Neural cell (in vitro differentiated cells): ENCODE measurements around the gene RGS17. TPM values are rescaled to one million over a fixed set of nuclear protein-coding genes. Genes with fewer than 3 reads are reported as not detected.

ENCODE experiments used
- H2AFZ ChIP-seq: fragments of 200-600, 300-800 bp; sonication (generic), shearing (Covaris generic); 2 replicates; pipeline ENCODE4 v1.6.0; 2014; ENCODE audit warnings: low read depth, mild to moderate bottlenecking, antibody characterized with exemption, low read length, moderate library complexity
- H3F3A ChIP-seq: fragments of 200-600 bp; shearing (Covaris generic); 2 replicates; pipeline ENCODE4 v1.6.1; 2016; ENCODE audit warnings: mild to moderate bottlenecking, moderate library complexity, mixed read lengths, antibody characterized with exemption, low read length; ENCODE audit not compliant: insufficient read depth, poor library complexity, severe bottlenecking
- H3K27ac ChIP-seq: fragments of 200-600, 300-800 bp; sonication (generic), shearing (Covaris generic); 2 replicates; pipeline ENCODE4 v1.5.1; 2014; ENCODE audit warnings: mild to moderate bottlenecking, low read length, moderate library complexity
- H3K27me3 ChIP-seq: fragments of 300-800, 200-600 bp; sonication (generic), shearing (Covaris generic); 2 replicates; pipeline ENCODE4 v1.6.0; 2014; ENCODE audit warnings: mild to moderate bottlenecking, low read depth, low read length, moderate library complexity; ENCODE audit not compliant: insufficient read depth
- H3K36me3 ChIP-seq: fragments of 300-800, 200-600 bp; sonication (generic), shearing (Covaris generic); 2 replicates; pipeline ENCODE4 v1.5.1; 2014; ENCODE audit warnings: mild to moderate bottlenecking, antibody characterized with exemption, low read length, moderate library complexity; ENCODE audit not compliant: insufficient read depth
- H3K4me2 ChIP-seq: fragments of 300-800, 200-600 bp; sonication (generic), shearing (Covaris generic); 2 replicates; pipeline ENCODE4 v1.6.0; 2014; ENCODE audit warnings: mild to moderate bottlenecking, low read length
- H3K4me3 ChIP-seq: fragments of 300-800, 200-600 bp; sonication (generic), shearing (Covaris generic); 2 replicates; pipeline ENCODE4 v1.5.1; 2014; ENCODE audit warnings: mild to moderate bottlenecking, low read length, moderate library complexity
- H3K79me2 ChIP-seq: fragments of 200-600 bp; shearing (Covaris generic); replicated peaks from 2 replicates; pipeline ENCODE4 v1.6.0; 2014; ENCODE audit warnings: mild to moderate bottlenecking, low read length, moderate library complexity; ENCODE audit not compliant: insufficient read depth
- H3K9ac ChIP-seq: fragments of 300-800, 200-600 bp; sonication (generic), shearing (Covaris generic); 2 replicates; pipeline ENCODE4 v1.6.1; 2016; ENCODE audit warnings: mild to moderate bottlenecking, low read length, mixed read lengths
- H3K9me2 ChIP-seq: fragments of 200-600 bp; shearing (Covaris generic); 2 replicates; pipeline ENCODE4 v1.6.1; 2016; ENCODE audit warnings: mild to moderate bottlenecking, low read length, mixed read lengths; ENCODE audit not compliant: insufficient read depth
- H3K9me3 ChIP-seq: fragments of 200-600, 300-800 bp; sonication (generic), shearing (Covaris generic); 2 replicates; pipeline ENCODE4 v1.6.1; 2016; ENCODE audit warnings: mild to moderate bottlenecking, mixed run types, low read length, moderate library complexity, mixed read lengths
- H4K20me1 ChIP-seq: fragments of 200-600 bp; shearing (Covaris generic); 2 replicates; pipeline ENCODE4 v1.6.1; 2016; ENCODE audit warnings: mild to moderate bottlenecking, mixed run types; ENCODE audit not compliant: insufficient read depth
- CTCF ChIP-seq: fragments of 450-650 bp; IDR thresholded peaks from 2 replicates; pipeline ENCODE4 v1.5.1; 2014; ENCODE audit warnings: antibody characterized with exemption, mild to moderate bottlenecking, moderate library complexity; ENCODE audit not compliant: poor library complexity, severe bottlenecking
- EP300 ChIP-seq: fragments of 450-650 bp; conservative IDR thresholded peaks from 2 replicates; pipeline ENCODE4 v1.6.1; 2014; ENCODE audit warnings: antibody characterized with exemption, mild to moderate bottlenecking, moderate library complexity; ENCODE audit not compliant: poor library complexity, severe bottlenecking
- EZH2 ChIP-seq: fragments of 200-600, 300-800 bp; shearing (Covaris generic), sonication (generic); IDR thresholded peaks from 2 replicates; pipeline ENCODE4 v1.6.1; 2014; ENCODE audit warnings: antibody characterized with exemption, low read length, borderline replicate concordance, mild to moderate bottlenecking; ENCODE audit not compliant: insufficient read depth, poor library complexity, severe bottlenecking
- MXI1 ChIP-seq: fragments of 450-650 bp; conservative IDR thresholded peaks from 2 replicates; pipeline ENCODE4 v1.6.1; 2014; ENCODE audit warnings: antibody characterized with exemption, mild to moderate bottlenecking; ENCODE audit not compliant: poor library complexity, severe bottlenecking
- POLR2AphosphoS5 ChIP-seq: IDR thresholded peaks from 2 replicates; pipeline ENCODE4 v1.6.1; 2012
- RAD21 ChIP-seq: fragments of 450-650 bp; conservative IDR thresholded peaks from 2 replicates; pipeline ENCODE4 v1.6.1; 2014; ENCODE audit warnings: antibody characterized with exemption, mild to moderate bottlenecking, moderate library complexity
- REST ChIP-seq: IDR thresholded peaks from 2 replicates; pipeline ENCODE4 v1.6.1; 2012; ENCODE audit warnings: borderline replicate concordance
- SMC3 ChIP-seq: fragments of 450-650 bp; conservative IDR thresholded peaks from 2 replicates; pipeline ENCODE4 v1.6.1; 2014; ENCODE audit warnings: antibody characterized with exemption, mild to moderate bottlenecking, moderate library complexity; ENCODE audit not compliant: poor library complexity
- TAF1 ChIP-seq: IDR thresholded peaks from 2 replicates; pipeline ENCODE4 v1.6.1; 2012; ENCODE audit warnings: low read depth
- polyA plus RNA-seq: library from polyadenylated mRNA; depleted of rRNA; stranded (reverse); fragments of >200 nt; gene quantifications from 2 replicates; pipeline ENCODE4 v1.2.3, GENCODE V29; 2014

Gene RGS17
- polyA plus RNA-seq, 1 donor from 2014 or later = 44.9 TPM

- Histone ChIP-seq H3K4me2 (no peak overlapping the region), H3K27ac (no peak overlapping the region), H3K4me3 (no peak overlapping the region), H2AFZ (no peak overlapping the region), H3F3A (no peaks in the 10 kb centered on the region), H3K36me3 (no peaks in the 10 kb centered on the region), H3K9me3 (no peaks in the 10 kb centered on the region), H3K9ac (no peak overlapping the region), H3K79me2 (no peaks in the 10 kb centered on the region), H4K20me1 (no peaks in the 10 kb centered on the region), H3K27me3 (no peaks in the 10 kb centered on the region), H3K9me2 (no peaks in the 10 kb centered on the region)
- TF ChIP-seq RAD21 (no peak), CTCF (no peak), SMC3 (no peak), EP300 (no peak), MXI1 (no peak), REST (no peak), POLR2AphosphoS5 (no peak), EZH2 (no peak), TAF1 (no peak)
Measured at GRCh38 chr6:153167061-153167891, 36.2 kb upstream of the RGS17 start.

GRCh38 chr6:153162646-153163045, 31.6 kb upstream of the RGS17 start:
- Histone ChIP-seq H3K36me3 (no peaks in the 10 kb centered on the region), H2AFZ (no peak overlapping the region)

More at GRCh38 chr6:153162646-153163045, 31.6 kb upstream of the RGS17 start:
- Histone ChIP-seq H4K20me1 (no peaks in the 10 kb centered on the region), H3K4me2 (no peak overlapping the region), H3K27ac (no peak overlapping the region), H3F3A (no peaks in the 10 kb centered on the region), H3K9me2 (no peaks in the 10 kb centered on the region), H3K9ac (no peak overlapping the region), H3K4me3 (no peak overlapping the region), H3K79me2 (no peaks in the 10 kb centered on the region), H3K9me3 (no peaks in the 10 kb centered on the region), H3K27me3 (no peaks in the 10 kb centered on the region)
- no peak for TF ChIP-seq POLR2AphosphoS5
- TF ChIP-seq EZH2 = no peak
- TF ChIP-seq TAF1 = no peak
- TF ChIP-seq RAD21 = no peak
- no peak for TF ChIP-seq REST
- TF ChIP-seq SMC3 = no peak
- no peak for TF ChIP-seq EP300
- TF ChIP-seq CTCF = no peak
- TF ChIP-seq MXI1 = no peak
